ENCODE measurements around the gene RNF208.

DNA sequence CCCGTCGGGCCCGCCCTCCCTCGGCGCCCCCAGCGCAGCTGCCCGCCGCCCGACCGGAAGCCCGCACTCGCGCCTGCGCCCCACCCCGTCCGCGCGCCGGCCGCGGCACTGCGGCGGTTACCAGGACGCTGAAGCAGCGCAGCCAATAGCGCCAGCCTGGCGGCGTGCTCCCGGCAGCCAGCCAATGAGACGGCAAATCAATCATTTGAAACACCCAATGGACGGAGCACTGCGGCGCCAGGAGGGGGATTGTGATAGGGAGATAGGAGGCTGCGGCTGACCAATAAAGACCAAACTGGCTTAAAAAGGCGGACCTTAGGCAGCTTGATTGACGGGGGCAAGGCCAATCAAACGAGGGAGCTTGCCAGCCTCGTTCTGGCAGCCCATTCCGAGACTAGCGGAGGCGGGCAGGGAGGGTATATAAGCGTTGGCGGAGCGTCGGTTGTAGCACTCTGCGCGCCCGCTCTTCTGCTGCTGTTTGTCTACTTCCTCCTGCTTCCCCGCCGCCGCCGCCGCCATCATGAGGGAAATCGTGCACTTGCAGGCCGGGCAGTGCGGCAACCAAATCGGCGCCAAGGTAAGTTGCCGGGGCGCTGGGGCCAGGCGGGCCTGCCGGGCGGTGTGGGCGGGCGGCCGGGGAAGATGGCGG is 18.9 kb upstream of the RNF208 start, which contains the start of gene TUBB4B:
- TF ChIP-seq POLR2A (IDR thresholded peaks at IDR 0.05; ENCODE audit: low read length) (peak; percentile 100), GATA1 (IDR thresholded peaks at IDR 0.05; ENCODE audit: low read depth, low read length) (no peak)
